Fibroblast of lung (primary cell): ENCODE data around the gene CDH6. TPM values are rescaled to one million over a fixed set of nuclear protein-coding genes. Genes with fewer than 3 reads are reported as not detected.

Experiments used
- DNase-seq, 2 donors: peaks; one replicate each; pipeline versions ENCODE4 v3.0.0 to v3.0.0-alpha.2; 2010; ENCODE audit warnings: low read depth in 2 of 2
- H2AFZ ChIP-seq: 2 replicates; pipeline ENCODE4 v1.5.1; 2012; ENCODE audit warnings: low read length, control low read depth, inconsistent platforms
- H3K27ac ChIP-seq: 2 replicates; pipeline ENCODE4 v1.5.1; 2011; ENCODE audit warnings: low read length, control low read depth; ENCODE audit not compliant: insufficient read depth
- H3K27me3 ChIP-seq: 2 replicates; pipeline ENCODE4 v1.5.1; 2011; ENCODE audit warnings: mild to moderate bottlenecking, low read length; ENCODE audit not compliant: control insufficient read depth, insufficient read depth
- H3K36me3 ChIP-seq: 2 replicates; pipeline ENCODE4 v1.5.1; 2011; ENCODE audit warnings: low read length; ENCODE audit not compliant: control insufficient read depth, insufficient read depth
- H3K4me1 ChIP-seq: 2 replicates; pipeline ENCODE4 v1.5.1; 2011; ENCODE audit warnings: low read length; ENCODE audit not compliant: control insufficient read depth, insufficient read depth; ENCODE audit errors: extremely low read depth
- H3K4me2 ChIP-seq: 2 replicates; pipeline ENCODE4 v1.5.1; 2011; ENCODE audit warnings: low read length, control low read depth; ENCODE audit not compliant: insufficient read depth; ENCODE audit errors: extremely low read depth
- H3K4me3 ChIP-seq, 4 experiments: fragments of 200-600 bp in 1 of 4; sonication (generic) in 1 of 4; replicated peaks in 1 of 4; 2 replicates each; pipeline ENCODE4 v1.5.1; 2011 to 2016; ENCODE audit warnings: low read length in 4 of 4, low read depth in 3 of 4, mild to moderate bottlenecking in 3 of 4, control low read depth in 2 of 4, inconsistent platforms in 1 of 4, mixed read lengths in 1 of 4; ENCODE audit not compliant: insufficient read depth in 1 of 4; ENCODE audit errors: control extremely low read depth in 1 of 4
- H3K79me2 ChIP-seq: 2 replicates; pipeline ENCODE4 v1.5.1; 2012; ENCODE audit warnings: mild to moderate bottlenecking, low read length, inconsistent platforms; ENCODE audit not compliant: control insufficient read depth, insufficient read depth
- H3K9ac ChIP-seq: 2 replicates; pipeline ENCODE4 v1.5.1; 2011; ENCODE audit warnings: mild to moderate bottlenecking, low read length, control low read depth; ENCODE audit not compliant: insufficient read depth
- H3K9me3 ChIP-seq: 2 replicates; pipeline ENCODE4 v1.5.1; 2012; ENCODE audit warnings: low read depth, low read length; ENCODE audit not compliant: control insufficient read depth, insufficient read depth
- H4K20me1 ChIP-seq: 2 replicates; pipeline ENCODE4 v1.5.1; 2011; ENCODE audit warnings: low read length; ENCODE audit not compliant: control insufficient read depth, insufficient read depth; ENCODE audit errors: extremely low read depth
- EZH2 ChIP-seq: IDR thresholded peaks from 2 replicates; pipeline ENCODE4 v1.5.1; 2012; ENCODE audit warnings: low read length, control low read depth, mild to moderate bottlenecking; ENCODE audit errors: missing control alignments
- polyA plus RNA-seq, 2 donors: library from polyadenylated mRNA; depleted of rRNA in 1 of 2; stranded (reverse) in 1 of 2; unstranded in 1 of 2; fragments of >200 nt; gene quantifications; 2 replicates each; pipeline ENCODE4 v1.2.1, GENCODE V29; 2011 to 2012; ENCODE audit warnings: missing spikeins in 1 of 2
- total RNA-seq: library from RNA; depleted of rRNA; stranded (reverse); fragments of >200 nt; gene quantifications from 2 replicates; pipeline ENCODE4 v1.2.1, GENCODE V29; 2014
- TF ChIP-seq, protein P1 (sequence below), 2 donors: IDR thresholded peaks in 1 of 2; conservative IDR thresholded peaks in 1 of 2; 1 replicate in 1 of 2; 2 replicates in 1 of 2; pipeline ENCODE4 v1.5.1; 2011 to 2012; ENCODE audit warnings: low read length in 2 of 2, control low read depth in 1 of 2, inconsistent platforms in 1 of 2, low read depth in 1 of 2, mild to moderate bottlenecking in 1 of 2

Gene CDH6
- total and polyA plus RNA-seq, 2 donors (not counting 1 experiment from before 2014, with no cell fraction given): 10.4 to 18.8 TPM

DNA sequence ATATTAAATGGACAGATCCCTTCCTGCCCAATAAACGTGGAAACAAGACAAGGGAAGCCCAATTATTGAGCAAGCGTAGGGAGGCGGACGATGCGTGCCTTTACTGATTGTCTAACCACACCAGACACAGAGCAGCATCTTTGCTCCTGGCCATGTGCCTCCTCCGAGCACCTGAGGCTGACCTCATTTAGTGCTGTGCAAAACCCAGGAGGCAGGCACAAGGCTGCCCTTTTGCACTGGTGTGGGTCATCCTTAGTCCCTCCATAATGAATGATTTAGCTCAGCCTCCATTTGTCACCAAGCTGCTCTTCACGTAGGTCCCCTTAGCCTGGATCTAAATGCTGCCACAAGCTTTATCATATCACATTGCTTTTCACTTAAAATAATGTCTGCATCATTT, 24.1 kb upstream of the CDH6 start:
- H3K27me3 ChIP-seq: no peaks in the 10 kb centered on the region
- no peaks in the 10 kb centered on the region for H3K79me2 ChIP-seq
- DNase-seq: no peak
- no peaks in the 10 kb centered on the region for H3K9me3 ChIP-seq
- no peak overlapping the region for H3K27ac ChIP-seq
- no peaks in the 10 kb centered on the region for H4K20me1 ChIP-seq
- no peaks in the 10 kb centered on the region for H3K4me1 ChIP-seq
- H3K36me3 ChIP-seq: no peaks in the 10 kb centered on the region
- H2AFZ ChIP-seq: no peak overlapping the region
- no peak for TF ChIP-seq EZH2
- TF ChIP-seq, protein P1, sequence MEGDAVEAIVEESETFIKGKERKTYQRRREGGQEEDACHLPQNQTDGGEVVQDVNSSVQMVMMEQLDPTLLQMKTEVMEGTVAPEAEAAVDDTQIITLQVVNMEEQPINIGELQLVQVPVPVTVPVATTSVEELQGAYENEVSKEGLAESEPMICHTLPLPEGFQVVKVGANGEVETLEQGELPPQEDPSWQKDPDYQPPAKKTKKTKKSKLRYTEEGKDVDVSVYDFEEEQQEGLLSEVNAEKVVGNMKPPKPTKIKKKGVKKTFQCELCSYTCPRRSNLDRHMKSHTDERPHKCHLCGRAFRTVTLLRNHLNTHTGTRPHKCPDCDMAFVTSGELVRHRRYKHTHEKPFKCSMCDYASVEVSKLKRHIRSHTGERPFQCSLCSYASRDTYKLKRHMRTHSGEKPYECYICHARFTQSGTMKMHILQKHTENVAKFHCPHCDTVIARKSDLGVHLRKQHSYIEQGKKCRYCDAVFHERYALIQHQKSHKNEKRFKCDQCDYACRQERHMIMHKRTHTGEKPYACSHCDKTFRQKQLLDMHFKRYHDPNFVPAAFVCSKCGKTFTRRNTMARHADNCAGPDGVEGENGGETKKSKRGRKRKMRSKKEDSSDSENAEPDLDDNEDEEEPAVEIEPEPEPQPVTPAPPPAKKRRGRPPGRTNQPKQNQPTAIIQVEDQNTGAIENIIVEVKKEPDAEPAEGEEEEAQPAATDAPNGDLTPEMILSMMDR (conservative IDR thresholded peaks at IDR 0.05 in 1 of 2, IDR thresholded peaks at IDR 0.05 in 1 of 2; ENCODE audit: low read depth in 1 of 2, low read length in 2 of 2): no peak
- no peak overlapping the region for H3K4me3 ChIP-seq
- H3K4me2 ChIP-seq: no peak overlapping the region
- H3K9ac ChIP-seq: no peak overlapping the region

- Histone ChIP-seq H3K79me2 (no peaks in the 10 kb centered on the region), H3K4me3 (no peak overlapping the region), H3K9ac (no peak overlapping the region), H3K4me1 (no peaks in the 10 kb centered on the region), H3K36me3 (no peaks in the 10 kb centered on the region), H3K4me2 (no peak overlapping the region), H2AFZ (no peak overlapping the region), H3K27ac (no peak overlapping the region), H4K20me1 (no peaks in the 10 kb centered on the region), H3K9me3 (no peaks in the 10 kb centered on the region), H3K27me3 (no peaks in the 10 kb centered on the region)
- DNase-seq: peak in 1 of 2 donors; percentile 48
- TF ChIP-seq, protein P1 (conservative IDR thresholded peaks at IDR 0.05 in 1 of 2, IDR thresholded peaks at IDR 0.05 in 1 of 2; ENCODE audit: low read depth in 1 of 2, low read length in 2 of 2): no peak
- TF ChIP-seq EZH2: no peak
Measured at GRCh38 chr5:31172881-31173280, 20.6 kb upstream of the CDH6 start.

DNA sequence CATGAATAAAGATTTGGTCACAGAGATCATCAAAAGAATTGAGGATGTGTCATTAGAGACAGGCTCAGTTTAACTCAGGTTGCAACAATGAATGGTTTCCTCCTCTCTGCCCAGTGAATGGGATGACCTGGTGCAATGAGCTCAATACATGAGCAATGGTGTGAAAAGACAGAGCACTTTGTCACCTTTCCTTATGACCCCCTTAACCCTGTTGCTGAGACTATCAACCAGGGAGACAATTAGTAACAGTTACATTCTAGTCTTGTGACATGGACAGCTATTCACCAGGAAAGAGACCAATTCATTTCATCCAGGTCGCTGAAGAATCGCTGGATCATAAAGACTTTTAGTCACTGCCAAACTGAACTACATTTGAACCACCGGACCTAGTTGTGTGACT, 19.9 kb upstream of the CDH6 start:
- Histone ChIP-seq H3K4me2 (no peak overlapping the region), H3K4me1 (no peaks in the 10 kb centered on the region), H3K27ac (no peak overlapping the region), H3K27me3 (no peaks in the 10 kb centered on the region), H4K20me1 (no peaks in the 10 kb centered on the region), H3K9me3 (no peaks in the 10 kb centered on the region), H3K4me3 (no peak overlapping the region), H3K9ac (no peak overlapping the region), H3K36me3 (no peaks in the 10 kb centered on the region), H2AFZ (no peak overlapping the region), H3K79me2 (no peaks in the 10 kb centered on the region)
- TF ChIP-seq, protein P1 (conservative IDR thresholded peaks at IDR 0.05 in 1 of 2, IDR thresholded peaks at IDR 0.05 in 1 of 2; ENCODE audit: low read depth in 1 of 2, low read length in 2 of 2): no peak
- TF ChIP-seq EZH2: no peak
- DNase-seq: no peak
